ENCODE data around the gene TM9SF4. TPM values are rescaled to one million over a fixed set of nuclear protein-coding genes. Genes with fewer than 3 reads are reported as not detected.

The TM9SF4 gene, protein sequence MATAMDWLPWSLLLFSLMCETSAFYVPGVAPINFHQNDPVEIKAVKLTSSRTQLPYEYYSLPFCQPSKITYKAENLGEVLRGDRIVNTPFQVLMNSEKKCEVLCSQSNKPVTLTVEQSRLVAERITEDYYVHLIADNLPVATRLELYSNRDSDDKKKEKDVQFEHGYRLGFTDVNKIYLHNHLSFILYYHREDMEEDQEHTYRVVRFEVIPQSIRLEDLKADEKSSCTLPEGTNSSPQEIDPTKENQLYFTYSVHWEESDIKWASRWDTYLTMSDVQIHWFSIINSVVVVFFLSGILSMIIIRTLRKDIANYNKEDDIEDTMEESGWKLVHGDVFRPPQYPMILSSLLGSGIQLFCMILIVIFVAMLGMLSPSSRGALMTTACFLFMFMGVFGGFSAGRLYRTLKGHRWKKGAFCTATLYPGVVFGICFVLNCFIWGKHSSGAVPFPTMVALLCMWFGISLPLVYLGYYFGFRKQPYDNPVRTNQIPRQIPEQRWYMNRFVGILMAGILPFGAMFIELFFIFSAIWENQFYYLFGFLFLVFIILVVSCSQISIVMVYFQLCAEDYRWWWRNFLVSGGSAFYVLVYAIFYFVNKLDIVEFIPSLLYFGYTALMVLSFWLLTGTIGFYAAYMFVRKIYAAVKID
- total RNA-seq (10 to 100 TPM; 56.2 to 59.1 TPM), polyA plus RNA-seq (ENCODE audit: insufficient read length in 6 of 6) (10 to 100 TPM; 57.4 to 63.5 (median 61.4) TPM)
- long read RNA-seq, donor 1, transcript TM9SF4-202 (18 exons, 3,978 nt) = major isoform, 8 of 16 reads
- long read RNA-seq, donor 1, partial matches to known transcripts = 5 of 16 reads
- long read RNA-seq, donor 1, other reads (novel, unspliced or antisense) = 0 of 16 reads
- long read RNA-seq, donor 2, transcript TM9SF4-202 (18 exons, 3,978 nt) = major isoform, 5 of 61 reads
- long read RNA-seq, donor 2, partial matches to known transcripts = 53 of 61 reads
- long read RNA-seq, donor 2, other reads (novel, unspliced or antisense) = 0 of 61 reads
- long read RNA-seq, donor 3, partial matches to known transcripts = 0 of 5 reads
- long read RNA-seq, donor 3, other reads (novel, unspliced or antisense) = 0 of 5 reads
- long read RNA-seq, donor 4, partial matches to known transcripts = 6 of 12 reads
- long read RNA-seq, donor 4, other reads (novel, unspliced or antisense) = 4 of 12 reads
- long read RNA-seq, donor 5, partial matches to known transcripts = 0 of 5 reads
- long read RNA-seq, donor 5, other reads (novel, unspliced or antisense) = 0 of 5 reads
- long read RNA-seq, donor 6, partial matches to known transcripts = 0 of 1 reads
- long read RNA-seq, donor 6, other reads (novel, unspliced or antisense) = 0 of 1 reads
- long read RNA-seq, donor 7, partial matches to known transcripts = 0 of 4 reads
- long read RNA-seq, donor 7, other reads (novel, unspliced or antisense) = 0 of 4 reads
- long read RNA-seq, donor 8, transcript TM9SF4-202 (18 exons, 3,978 nt) = major isoform, 6 of 13 reads
- long read RNA-seq, donor 8, partial matches to known transcripts = 6 of 13 reads
- long read RNA-seq, donor 8, other reads (novel, unspliced or antisense) = 0 of 13 reads
- long read RNA-seq, donor 9 = 0 reads
- long read RNA-seq, donor 10, transcript TM9SF4-202 (18 exons, 3,978 nt) = major isoform, 9 of 16 reads
- long read RNA-seq, donor 10, partial matches to known transcripts = 3 of 16 reads
- long read RNA-seq, donor 10, other reads (novel, unspliced or antisense) = 4 of 16 reads
- long read RNA-seq, donor 11 = 0 reads
- long read RNA-seq, donor 12, partial matches to known transcripts = 5 of 10 reads
- long read RNA-seq, donor 12, other reads (novel, unspliced or antisense) = 0 of 10 reads

DNA sequence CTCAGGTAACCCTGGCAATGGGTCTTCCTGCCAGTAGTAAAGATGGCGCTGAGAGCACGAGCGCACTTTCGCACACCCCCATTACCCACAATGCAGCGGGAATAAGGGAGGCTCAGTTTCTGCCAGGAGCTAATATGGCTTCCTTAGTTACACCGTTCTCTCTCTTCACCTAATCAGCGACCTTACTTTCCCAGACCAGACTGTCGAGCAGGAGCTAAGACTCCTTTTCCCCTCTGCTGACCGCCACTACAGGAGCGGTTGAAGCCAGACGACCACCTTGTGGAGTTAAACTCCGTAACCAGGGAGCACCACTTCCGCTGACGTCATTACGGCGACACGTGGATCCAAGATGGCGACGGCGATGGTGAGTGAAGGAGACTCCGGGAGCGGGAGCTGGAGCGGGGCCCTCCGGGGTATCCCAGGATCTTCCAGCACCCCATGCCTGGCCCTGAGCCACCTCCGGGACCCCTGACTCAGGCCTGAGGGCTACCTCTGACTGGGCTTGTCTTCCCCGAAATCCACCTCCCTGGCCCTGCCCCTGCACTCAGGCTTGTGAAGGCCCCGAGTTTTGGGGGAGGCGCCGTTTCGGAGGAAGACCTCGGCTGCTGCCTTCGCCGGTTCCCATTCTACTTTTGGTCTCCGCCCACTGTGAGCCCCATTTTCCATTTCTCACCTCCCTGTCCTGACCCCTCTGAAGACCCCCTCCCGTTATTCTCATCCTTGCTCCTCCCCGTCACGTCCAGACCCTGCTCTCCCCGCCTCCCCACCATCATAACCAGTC, at the start of gene TM9SF4:
Gene TM9SF4 (plus strand): TSS at position 323 of the 781 bp plus-strand sequence. CDS start 27 bp downstream, at position 350.
- Histone ChIP-seq H3K9me3 (no peaks in the 10 kb centered on the region), H3K4me3 (peak within 1 kb of the TSS; percentile 63 to 95), H3K27me3 (no peaks in the 10 kb centered on the region), H3K4me1 (peaks cover 10 to 47% of the 10 kb centered on the region in 2 donors), H3K36me3 (no peaks in the 10 kb centered on the region), H3K27ac (peak within 1 kb of the TSS; percentile 97 to 98)
- ATAC-seq = peak; percentile 94
- TF ChIP-seq, protein P1, sequence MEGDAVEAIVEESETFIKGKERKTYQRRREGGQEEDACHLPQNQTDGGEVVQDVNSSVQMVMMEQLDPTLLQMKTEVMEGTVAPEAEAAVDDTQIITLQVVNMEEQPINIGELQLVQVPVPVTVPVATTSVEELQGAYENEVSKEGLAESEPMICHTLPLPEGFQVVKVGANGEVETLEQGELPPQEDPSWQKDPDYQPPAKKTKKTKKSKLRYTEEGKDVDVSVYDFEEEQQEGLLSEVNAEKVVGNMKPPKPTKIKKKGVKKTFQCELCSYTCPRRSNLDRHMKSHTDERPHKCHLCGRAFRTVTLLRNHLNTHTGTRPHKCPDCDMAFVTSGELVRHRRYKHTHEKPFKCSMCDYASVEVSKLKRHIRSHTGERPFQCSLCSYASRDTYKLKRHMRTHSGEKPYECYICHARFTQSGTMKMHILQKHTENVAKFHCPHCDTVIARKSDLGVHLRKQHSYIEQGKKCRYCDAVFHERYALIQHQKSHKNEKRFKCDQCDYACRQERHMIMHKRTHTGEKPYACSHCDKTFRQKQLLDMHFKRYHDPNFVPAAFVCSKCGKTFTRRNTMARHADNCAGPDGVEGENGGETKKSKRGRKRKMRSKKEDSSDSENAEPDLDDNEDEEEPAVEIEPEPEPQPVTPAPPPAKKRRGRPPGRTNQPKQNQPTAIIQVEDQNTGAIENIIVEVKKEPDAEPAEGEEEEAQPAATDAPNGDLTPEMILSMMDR (IDR thresholded peaks at IDR 0.05) = no peak
- peak; percentile 90 to 98 (median 94) for DNase-seq
- intact Hi-C loops (cut with DNase I) = no loop called here

DNA sequence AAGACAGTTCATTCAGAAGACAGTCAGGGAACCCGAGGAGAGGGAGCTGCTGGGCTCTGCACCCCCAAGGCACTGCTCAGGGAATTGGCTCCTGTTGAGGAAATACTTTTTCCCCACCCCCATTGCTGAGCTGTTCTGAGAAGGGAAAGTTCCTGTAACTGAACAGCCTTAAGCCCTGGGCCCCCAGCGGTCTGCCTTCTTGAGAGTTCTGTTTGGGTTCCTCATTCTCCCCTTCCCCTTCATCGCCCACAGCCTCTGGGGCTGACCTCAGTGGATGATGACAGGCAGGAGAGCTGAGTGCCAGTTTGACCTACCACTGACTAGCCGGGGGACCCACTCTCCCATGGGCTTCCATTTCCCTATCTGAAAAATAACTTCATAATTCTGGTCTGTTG, 46.7 kb upstream of the TM9SF4 start:
- H3K4me3 ChIP-seq = peak overlapping the region in 1 of 2 donors; percentile 31
- H3K27me3 ChIP-seq = peaks cover 0 to 31% of the 10 kb centered on the region in 2 donors
- TF ChIP-seq, protein P1 (IDR thresholded peaks at IDR 0.05) = no peak
- peaks cover 0 to 9% of the 10 kb centered on the region in 2 donors for H3K36me3 ChIP-seq
- ATAC-seq (peak; percentile 85), DNase-seq (peak in 2 of 4 donors; percentile 88 to 92)
- peaks cover 0 to 84% of the 10 kb centered on the region in 2 donors for H3K4me1 ChIP-seq
- H3K27ac ChIP-seq = peak overlapping the region; percentile 53 to 91
- no peaks in the 10 kb centered on the region for H3K9me3 ChIP-seq
- intact Hi-C loops (cut with DNase I) = no loop called here

DNA sequence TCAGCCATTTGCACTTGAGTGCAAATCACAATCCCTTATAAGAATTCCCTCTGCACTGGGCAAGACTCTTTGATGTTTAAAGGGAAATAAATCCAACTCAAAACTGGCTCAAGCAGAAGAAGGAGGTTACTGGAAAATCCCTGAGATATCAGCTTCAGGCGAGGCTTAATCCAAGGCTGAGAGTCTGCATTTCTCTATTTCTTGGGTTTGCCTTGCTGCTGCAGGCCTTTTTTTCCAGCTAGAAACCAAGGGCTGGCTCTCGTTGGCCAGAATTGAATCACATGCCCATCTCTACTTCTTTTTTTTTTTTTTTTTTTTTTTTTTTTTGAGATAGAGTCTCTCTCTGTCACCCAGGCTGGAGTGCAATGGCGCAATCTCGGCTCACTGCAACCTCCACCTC, 45.8 kb upstream of the TM9SF4 start:
- H3K27me3 ChIP-seq = peaks cover 0 to 30% of the 10 kb centered on the region in 2 donors
- TF ChIP-seq, protein P1 (IDR thresholded peaks at IDR 0.05) = no peak
- H3K27ac ChIP-seq = peak overlapping the region in 1 of 2 donors; percentile 91
- H3K4me1 ChIP-seq = peaks cover 0 to 84% of the 10 kb centered on the region in 2 donors
- intact Hi-C loops (cut with DNase I) = no loop called here
- H3K4me3 ChIP-seq = peak overlapping the region in 1 of 2 donors; percentile 31
- peak; percentile 54 for ATAC-seq
- DNase-seq = peak in 1 of 4 donors; percentile 38
- no peaks in the 10 kb centered on the region for H3K9me3 ChIP-seq
- peaks cover 0 to 5% of the 10 kb centered on the region in 2 donors for H3K36me3 ChIP-seq

DNA sequence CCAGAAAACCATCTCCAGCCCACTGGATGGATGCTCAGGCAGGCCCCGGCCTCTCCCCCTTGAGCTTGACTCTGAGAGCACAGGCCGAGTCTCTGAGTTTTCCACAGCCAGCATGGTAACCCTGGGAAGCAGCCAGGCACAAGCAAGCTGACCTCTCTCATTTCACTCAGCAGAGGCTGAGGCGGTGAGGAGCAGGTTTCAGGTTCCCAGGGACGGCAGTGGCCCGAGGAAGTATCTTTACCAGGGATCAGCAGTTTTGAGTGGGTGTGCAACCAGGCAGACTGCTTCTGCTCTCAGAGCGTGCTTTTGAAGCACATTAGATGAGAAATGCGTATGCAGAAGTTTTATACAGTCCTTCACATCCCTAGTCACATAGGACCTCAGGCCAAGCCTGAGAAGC, 44.8 kb upstream of the TM9SF4 start:
- peaks cover 0 to 30% of the 10 kb centered on the region in 2 donors for H3K27me3 ChIP-seq
- peak overlapping the region in 1 of 2 donors; percentile 91 for H3K27ac ChIP-seq
- H3K4me1 ChIP-seq = peaks cover 6 to 80% of the 10 kb centered on the region in 2 donors
- H3K36me3 ChIP-seq = peaks cover 0 to 5% of the 10 kb centered on the region in 2 donors
- ATAC-seq = peak; percentile 10
- peak in 1 of 4 donors; percentile 35 for DNase-seq
- no peak overlapping the region for H3K4me3 ChIP-seq
- TF ChIP-seq, protein P1 (IDR thresholded peaks at IDR 0.05) = no peak
- intact Hi-C loops (cut with DNase I) = no loop called here
- H3K9me3 ChIP-seq = no peaks in the 10 kb centered on the region
